A673 (cell line): ENCODE results near the gene OPN3.

Source experiments
- EZH2 ChIP-seq: fragments of 200-600 bp; sonication (generic); IDR thresholded peaks from 2 replicates; pipeline ENCODE4 v1.6.1; 2017; ENCODE audit warnings: borderline replicate concordance, low read depth, mild to moderate bottlenecking, mixed read lengths, antibody characterized with exemption, low read length; ENCODE audit not compliant: poor library complexity, severe bottlenecking
- TF ChIP-seq, protein P1 (sequence below): fragments of 300-800, 200-600 bp; sonication (generic); conservative IDR thresholded peaks from 2 replicates; pipeline ENCODE4 v1.5.1; 2017; ENCODE audit warnings: low read depth, mild to moderate bottlenecking, antibody characterized with exemption, low read length, moderate library complexity, mixed read lengths

GRCh38 chr1:241637046-241637590, 3.1 kb downstream of the OPN3 start:
- no peak for TF ChIP-seq EZH2
- TF ChIP-seq, protein P1, sequence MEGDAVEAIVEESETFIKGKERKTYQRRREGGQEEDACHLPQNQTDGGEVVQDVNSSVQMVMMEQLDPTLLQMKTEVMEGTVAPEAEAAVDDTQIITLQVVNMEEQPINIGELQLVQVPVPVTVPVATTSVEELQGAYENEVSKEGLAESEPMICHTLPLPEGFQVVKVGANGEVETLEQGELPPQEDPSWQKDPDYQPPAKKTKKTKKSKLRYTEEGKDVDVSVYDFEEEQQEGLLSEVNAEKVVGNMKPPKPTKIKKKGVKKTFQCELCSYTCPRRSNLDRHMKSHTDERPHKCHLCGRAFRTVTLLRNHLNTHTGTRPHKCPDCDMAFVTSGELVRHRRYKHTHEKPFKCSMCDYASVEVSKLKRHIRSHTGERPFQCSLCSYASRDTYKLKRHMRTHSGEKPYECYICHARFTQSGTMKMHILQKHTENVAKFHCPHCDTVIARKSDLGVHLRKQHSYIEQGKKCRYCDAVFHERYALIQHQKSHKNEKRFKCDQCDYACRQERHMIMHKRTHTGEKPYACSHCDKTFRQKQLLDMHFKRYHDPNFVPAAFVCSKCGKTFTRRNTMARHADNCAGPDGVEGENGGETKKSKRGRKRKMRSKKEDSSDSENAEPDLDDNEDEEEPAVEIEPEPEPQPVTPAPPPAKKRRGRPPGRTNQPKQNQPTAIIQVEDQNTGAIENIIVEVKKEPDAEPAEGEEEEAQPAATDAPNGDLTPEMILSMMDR: no peak
